ENCODE data around the gene CYP26B1.

The CYP26B1 gene, protein sequence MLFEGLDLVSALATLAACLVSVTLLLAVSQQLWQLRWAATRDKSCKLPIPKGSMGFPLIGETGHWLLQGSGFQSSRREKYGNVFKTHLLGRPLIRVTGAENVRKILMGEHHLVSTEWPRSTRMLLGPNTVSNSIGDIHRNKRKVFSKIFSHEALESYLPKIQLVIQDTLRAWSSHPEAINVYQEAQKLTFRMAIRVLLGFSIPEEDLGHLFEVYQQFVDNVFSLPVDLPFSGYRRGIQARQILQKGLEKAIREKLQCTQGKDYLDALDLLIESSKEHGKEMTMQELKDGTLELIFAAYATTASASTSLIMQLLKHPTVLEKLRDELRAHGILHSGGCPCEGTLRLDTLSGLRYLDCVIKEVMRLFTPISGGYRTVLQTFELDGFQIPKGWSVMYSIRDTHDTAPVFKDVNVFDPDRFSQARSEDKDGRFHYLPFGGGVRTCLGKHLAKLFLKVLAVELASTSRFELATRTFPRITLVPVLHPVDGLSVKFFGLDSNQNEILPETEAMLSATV

DNA sequence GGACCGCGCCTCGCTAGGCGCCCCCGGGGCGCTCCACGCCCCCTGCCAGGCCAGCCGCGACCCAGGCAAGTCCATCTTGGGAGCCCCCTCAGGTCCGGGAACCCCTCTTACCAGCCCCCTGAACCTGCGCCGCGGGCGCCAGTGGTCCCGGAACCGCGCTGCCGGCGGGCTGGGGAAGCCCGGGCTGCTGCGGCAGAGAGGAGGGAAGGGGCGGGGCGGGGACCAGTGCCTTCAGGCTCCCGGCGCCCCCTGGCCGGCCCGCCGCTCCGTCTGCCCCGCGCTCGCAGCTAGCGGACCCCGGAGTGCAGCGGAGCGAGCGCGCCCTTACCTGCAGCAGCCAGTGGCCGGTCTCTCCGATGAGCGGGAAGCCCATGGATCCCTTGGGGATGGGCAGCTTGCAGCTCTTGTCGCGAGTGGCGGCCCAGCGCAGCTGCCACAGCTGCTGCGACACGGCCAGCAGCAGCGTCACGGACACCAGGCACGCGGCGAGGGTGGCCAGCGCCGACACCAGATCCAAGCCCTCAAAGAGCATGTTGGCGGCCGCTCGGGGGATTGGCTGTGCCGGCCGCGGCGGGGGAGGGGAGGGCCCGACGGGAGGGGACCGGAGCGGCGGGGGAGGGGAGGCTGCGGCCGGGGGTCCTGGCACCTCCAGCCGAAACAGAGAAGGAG is at the start of gene CYP26B1:
Gene CYP26B1 (minus strand): TSS at position 560 of the 669 bp plus-strand sequence. CDS start 28 bp downstream, at position 532.
- no peak for DNase-seq

- no peak for DNase-seq
Measured at GRCh38 chr2:72193723-72194122, 46.1 kb upstream of the CYP26B1 start.

GRCh38 chr2:72191441-72191840 is 43.8 kb upstream of the CYP26B1 start:
- DNase-seq = no peak

DNA sequence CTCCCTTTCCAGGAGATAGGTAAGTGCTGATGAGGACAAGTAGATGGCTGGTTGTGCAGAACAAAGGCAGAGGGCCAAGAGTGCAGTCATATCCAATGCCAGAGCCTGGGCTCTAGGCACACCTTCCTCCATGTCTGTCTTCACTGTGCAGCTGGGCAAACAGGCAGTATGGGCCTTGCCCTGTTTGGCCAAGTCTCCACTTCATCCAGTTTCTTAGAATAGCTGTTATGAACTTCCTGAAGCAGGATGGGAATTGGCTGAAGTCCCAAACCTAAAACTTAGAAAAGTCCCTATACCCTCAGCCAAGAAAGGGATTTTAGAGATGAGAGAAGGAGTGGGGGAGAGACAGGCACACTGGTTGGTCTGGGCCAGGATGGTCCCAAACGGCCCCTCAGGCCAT is 37.5 kb upstream of the CYP26B1 start:
- no peak for DNase-seq

DNA sequence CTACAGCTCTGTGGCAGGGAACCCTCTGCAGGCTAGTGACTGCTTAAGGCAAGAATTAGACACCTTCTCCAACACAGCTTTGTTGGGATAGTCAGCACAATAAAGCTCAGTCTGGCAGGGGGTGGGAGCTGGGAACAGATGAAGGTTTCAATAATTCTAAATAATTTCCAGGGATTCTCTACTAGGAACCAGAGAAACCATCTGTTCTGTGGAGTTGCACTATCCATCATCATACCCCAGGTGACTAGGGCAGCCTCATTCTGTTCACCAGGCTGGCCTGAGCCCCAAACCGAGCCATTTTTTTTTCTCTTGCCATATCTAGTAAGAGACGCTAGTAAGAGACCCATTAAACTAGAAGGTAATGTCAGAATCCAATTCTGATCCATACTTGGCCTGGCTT is 35.8 kb upstream of the CYP26B1 start:
- no peak for DNase-seq

GRCh38 chr2:72183016-72183415 is 35.4 kb upstream of the CYP26B1 start:
- no peak for DNase-seq

GRCh38 chr2:72182547-72182946 is 34.9 kb upstream of the CYP26B1 start:
- no peak for DNase-seq

DNA sequence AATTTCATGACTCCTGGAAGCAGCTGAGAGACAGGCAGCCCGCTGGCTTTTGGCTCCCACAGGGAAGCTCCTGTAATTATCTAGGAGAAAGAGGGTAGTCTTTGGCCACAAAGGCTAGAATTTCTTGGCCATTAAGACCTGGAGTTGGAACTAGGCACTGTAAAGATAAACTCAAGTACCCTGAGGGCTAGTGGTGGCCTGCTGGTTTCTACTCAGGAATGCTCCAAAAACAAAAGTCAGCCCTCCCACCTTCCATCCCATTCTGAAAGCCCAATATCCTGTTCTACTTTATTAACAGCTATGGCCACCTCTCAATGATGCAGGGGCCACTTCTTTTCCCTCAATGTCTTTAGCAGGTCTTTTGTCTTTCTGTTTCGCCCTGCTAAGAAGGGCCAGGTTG is 34.0 kb upstream of the CYP26B1 start:
- DNase-seq = no peak

GRCh38 chr2:72180351-72180750 is 32.7 kb upstream of the CYP26B1 start:
- no peak for DNase-seq

DNA sequence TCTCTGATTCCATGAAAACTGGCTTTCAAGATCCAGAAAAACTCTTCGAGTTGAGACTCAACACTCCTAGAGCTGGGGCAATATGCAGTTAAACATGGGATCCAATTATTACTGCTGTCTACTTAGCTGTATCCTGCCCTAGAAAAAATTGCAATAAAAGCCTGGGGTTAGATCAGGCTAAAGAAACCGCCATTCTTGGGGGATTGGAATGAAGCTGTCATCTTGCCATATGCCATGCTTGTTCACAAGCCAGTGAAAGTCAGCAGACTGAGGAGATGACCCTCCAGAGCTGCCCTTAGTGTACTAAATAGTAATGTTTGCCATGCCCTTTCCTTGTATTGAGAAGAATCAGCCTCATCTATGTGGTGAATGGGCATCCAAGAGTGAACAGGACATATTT is 30.9 kb upstream of the CYP26B1 start:
- DNase-seq = no peak

DNA sequence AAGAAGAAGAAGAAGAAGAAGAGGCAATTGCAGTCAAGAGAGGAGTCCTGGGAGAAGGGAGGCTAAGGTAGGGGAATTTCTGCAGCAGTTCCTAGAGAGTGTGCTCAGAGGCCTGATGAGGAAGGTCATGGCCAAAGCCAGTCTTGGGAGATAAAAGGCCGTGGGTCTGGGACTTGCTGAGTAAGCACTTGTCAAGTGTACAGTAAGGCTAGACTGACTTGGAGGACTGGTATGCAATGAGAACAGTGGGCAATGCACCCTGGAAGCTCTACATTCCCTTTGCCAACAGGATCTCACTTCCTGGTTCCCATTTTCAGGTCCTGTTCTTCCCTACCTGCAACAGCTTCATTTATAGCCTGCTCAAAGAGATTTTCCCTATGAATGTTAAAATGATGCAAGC is 28.6 kb upstream of the CYP26B1 start:
- no peak for DNase-seq

GRCh38 chr2:72175636-72176035 is 28.0 kb upstream of the CYP26B1 start:
- DNase-seq = no peak

GRCh38 chr2:72173640-72174321 is 26.1 kb upstream of the CYP26B1 start:
- DNase-seq = no peak

GRCh38 chr2:72172478-72172877 is 24.8 kb upstream of the CYP26B1 start:
- DNase-seq = no peak

DNA sequence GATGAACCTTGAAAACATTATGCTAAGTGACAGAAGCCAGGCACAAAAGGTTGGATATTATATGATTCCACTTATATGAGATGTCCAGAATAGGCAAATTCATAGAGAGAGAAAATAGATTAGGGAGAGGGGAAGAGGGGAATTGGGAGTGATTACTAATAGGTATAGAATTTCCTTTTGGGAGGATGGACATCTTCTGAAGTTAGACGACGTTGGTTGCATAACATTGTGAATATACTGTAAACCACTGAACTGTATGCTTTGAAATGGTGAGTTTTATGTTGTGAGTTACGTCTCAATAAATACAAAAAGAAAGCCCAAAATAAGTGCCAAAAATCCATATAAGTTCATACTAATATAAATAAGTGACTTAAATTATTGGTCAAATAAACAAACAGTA is 18.6 kb upstream of the CYP26B1 start:
- DNase-seq = no peak

DNA sequence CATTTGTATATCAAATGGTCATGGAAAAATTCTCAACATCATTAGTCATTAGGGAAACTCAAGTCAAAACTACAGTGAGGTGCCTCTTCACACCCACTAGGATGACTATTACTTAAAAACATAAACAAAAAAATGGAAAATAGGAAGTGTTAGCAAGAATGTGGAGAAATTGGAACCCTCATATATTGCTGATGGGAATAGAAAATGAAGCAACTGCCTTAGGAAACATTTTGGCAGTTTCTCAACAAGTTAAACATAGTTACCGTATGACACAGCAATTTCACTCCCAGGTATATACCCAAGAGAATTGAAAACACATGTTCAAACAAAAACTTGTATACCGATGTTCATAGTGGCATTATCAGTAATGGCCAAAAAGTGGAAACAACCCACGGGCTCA is 18.1 kb upstream of the CYP26B1 start:
- DNase-seq = no peak

GRCh38 chr2:72162574-72162973 is 14.9 kb upstream of the CYP26B1 start:
- DNase-seq = no peak

DNA sequence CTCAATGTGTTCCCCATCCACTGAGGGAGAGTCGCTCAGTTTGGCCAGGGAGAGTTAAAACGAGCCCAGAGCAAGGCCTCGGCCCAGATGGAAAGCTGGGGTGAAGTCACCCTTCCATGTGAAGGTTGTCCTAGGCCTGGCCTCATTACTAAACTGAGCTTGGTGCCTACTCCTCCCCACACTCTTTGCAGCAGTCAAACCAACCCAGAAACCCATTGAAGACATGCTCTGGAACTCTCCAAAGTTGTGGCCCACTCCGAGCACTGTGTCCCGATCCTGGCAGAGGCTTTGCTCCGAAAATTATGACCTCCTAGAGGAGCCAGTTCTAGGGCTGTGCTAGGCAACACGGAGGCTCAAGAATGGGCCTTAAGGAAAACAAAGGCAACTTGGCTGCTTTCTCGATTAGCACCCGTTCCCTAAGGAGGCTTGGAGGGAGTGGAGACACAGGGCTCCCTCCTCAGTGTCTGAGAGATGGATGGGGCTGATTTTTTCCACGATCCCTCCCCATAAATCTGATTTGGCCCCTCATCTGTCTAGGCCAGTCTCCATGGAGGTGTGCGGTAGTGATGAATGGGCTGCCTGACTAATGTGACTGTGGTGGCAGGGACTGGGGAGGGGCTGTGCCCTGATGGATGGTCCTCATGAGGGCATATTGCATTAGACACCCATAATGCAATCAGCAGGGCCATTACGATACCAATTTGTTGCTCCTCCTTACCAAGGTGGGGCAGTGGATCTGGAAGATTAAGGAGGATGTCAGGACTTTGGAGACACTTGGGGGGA is 11.7 kb upstream of the CYP26B1 start:
- no peak for DNase-seq

- DNase-seq = no peak
Measured at GRCh38 chr2:72157871-72158771, 10.5 kb upstream of the CYP26B1 start.

GRCh38 chr2:72156872-72157271 is 9.2 kb upstream of the CYP26B1 start:
- no peak for DNase-seq

DNA sequence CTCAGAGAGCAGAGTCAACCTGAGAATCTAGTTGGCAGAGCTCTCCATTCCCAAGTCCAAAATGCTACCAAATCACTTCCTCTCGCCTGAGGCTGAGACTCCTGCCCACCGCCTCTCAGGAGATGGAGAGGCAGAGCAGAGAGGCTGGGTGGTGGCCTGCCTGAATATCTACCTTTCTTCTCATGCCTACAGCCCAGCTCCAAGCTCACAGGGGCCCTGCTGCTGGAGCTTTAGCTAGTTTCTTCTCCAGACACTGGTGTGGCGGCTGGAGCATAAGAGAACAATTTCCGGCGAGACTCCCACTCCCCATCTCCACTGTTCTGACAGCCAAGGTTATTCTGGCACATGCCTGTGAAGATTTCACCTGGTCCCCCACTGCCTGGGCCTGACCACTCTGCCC is 8.1 kb upstream of the CYP26B1 start:
- DNase-seq = no peak

- DNase-seq = no peak
Measured at GRCh38 chr2:72155151-72155550, 7.5 kb upstream of the CYP26B1 start.

All from stimulated activated CD4-positive, alpha-beta T cell treated with anti-CD3 and anti-CD28 coated beads, Interleukin-4, amount 100 ng/mL, for 1 hour (primary cell).